GM20000 (cell line): ENCODE measurements around the gene DNMT3B.

Experiments
- DNase-seq: peaks from one replicate; pipeline ENCODE4 v3.0.0; 2012; ENCODE audit warnings: low spot score
- TF ChIP-seq, protein P1 (sequence below): IDR thresholded peaks from 2 replicates; pipeline ENCODE4 v1.5.1; 2012; ENCODE audit warnings: mild to moderate bottlenecking, control low read depth; ENCODE audit errors: extremely low read depth, missing control alignments

The DNMT3B gene

DNA sequence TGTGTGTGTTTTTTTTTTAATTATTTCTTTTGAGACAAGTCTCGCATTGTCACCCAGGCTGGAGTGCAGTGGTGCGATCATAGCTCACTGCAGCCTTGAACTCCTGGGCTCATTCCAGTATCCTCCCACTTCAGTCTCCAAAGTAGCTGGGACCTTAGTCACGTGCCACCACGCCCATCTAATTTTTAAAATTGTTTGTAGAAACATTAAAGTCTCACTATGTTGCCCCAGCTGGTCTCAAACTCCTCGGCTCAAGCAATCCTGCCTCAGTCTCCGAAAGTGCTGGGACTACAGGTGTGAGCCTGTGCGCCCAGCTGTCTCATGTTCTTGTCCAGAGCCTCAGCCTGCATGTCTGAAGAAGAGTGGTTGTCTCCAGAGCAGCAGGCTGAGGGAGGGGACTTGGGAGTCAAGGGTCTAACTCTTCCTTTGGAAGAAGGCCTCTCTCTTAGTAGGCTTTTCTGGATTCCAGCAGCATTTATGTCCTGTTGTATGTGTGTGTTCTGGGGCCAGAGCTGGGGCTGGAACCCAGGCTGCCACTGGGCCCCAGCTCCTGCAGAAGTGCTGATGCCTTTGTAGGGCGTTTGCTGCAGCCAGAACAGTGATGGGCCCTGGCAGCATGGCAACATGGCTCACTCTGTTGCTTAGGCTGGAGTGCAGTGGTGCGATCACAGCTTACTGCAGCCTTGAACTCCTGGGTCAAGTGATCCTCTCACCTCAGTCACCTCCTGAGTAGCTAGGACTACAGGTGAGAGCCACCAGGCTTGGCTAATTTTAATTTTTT, 5.4 kb downstream of the DNMT3B start:
- TF ChIP-seq, protein P1, sequence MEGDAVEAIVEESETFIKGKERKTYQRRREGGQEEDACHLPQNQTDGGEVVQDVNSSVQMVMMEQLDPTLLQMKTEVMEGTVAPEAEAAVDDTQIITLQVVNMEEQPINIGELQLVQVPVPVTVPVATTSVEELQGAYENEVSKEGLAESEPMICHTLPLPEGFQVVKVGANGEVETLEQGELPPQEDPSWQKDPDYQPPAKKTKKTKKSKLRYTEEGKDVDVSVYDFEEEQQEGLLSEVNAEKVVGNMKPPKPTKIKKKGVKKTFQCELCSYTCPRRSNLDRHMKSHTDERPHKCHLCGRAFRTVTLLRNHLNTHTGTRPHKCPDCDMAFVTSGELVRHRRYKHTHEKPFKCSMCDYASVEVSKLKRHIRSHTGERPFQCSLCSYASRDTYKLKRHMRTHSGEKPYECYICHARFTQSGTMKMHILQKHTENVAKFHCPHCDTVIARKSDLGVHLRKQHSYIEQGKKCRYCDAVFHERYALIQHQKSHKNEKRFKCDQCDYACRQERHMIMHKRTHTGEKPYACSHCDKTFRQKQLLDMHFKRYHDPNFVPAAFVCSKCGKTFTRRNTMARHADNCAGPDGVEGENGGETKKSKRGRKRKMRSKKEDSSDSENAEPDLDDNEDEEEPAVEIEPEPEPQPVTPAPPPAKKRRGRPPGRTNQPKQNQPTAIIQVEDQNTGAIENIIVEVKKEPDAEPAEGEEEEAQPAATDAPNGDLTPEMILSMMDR, result no peak
- DNase-seq, result no peak

DNA sequence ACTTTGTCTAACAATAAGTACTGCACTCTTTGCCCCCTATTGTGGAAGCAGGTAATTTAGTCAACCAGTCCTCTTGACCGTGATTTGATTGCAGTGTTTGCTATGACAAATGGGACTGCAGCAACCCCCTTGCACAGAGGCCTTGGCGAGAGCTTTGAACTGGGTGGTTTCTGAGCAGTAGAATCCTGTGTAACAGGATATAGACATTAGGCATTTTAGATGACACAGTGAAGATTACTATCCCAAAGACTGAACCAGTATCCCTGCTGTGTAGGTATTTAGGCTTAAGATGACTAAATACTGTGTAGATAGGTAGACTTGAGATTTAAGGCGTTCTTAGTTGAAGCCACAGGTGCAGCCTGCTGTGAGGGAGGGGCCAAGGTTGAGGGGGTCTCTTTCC, 9.9 kb downstream of the DNMT3B start:
- TF ChIP-seq, protein P1, result no peak
- DNase-seq, result no peak

DNA sequence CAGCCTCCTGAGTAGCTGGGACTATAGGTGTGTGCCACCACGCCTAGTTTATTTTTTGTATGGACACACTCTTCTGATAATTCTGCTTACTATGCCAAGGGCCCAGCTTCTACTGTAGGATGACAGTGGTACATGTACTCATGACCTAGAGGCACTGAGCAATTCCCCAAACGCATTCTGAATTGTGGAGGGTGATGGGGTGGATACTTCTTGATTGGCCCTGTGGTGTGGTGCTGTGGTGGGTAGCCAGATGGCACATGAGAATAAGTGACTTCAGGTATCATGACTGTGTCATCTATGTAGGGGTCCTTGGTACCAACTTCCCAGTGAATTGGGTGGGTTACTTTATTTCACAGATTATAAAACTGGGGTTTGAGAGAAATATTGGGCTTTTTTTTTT, 11.0 kb downstream of the DNMT3B start:
- TF ChIP-seq, protein P1, result no peak
- no peak for DNase-seq

DNA sequence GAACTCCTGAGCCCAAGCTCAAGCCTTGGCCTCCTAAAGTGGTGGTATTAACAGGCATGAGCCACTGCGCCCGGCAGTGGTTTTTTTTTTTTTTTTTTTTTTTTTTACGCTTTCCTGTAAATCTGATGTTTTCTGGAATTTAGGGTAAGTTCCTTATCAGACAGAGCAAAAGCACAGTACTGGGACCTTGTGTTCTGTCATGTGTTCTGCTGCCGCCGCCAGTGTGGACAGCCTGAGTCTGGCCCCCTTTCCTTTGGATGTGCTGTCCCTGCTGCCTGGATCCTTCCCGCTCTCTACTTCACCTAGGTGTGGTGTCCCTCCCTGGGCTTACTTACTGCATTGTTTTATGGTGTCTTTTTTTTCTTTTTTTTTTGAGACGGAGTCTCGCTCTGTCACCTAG, 11.7 kb downstream of the DNMT3B start:
- TF ChIP-seq, protein P1, result no peak
- DNase-seq, result no peak

DNA sequence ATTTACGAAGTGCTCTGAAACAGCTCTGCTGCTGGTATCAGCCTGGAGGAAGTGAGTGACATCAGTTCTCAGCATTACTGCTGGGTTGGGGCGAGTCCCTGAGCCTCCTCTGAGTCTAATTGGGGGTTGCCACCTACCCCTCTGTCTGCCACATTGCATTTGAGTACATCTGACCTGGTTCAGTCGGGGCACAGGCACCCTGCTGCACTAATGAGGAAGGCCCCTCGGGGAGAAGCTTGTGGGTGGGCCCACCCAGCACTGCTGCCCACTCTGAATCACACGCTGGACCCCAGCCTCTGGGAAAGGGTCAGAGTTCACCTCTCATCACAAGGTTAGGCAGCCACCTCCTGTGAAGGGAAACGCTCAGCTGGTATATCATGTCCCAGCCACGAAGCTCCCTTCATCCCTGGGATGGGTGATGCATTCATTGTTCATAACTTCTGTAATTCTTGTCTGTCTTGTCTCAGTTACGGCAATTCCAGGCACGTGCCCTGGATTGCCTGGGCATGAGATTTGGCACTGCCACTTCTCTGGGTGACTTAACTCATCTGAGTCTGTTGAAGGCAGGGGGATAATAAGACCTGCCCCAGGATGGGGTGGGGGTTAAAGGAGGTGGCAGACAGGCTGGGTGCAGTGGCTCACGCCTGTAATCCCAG, 13.3 kb downstream of the DNMT3B start:
- DNase-seq, result no peak
- TF ChIP-seq, protein P1, result no peak

DNA sequence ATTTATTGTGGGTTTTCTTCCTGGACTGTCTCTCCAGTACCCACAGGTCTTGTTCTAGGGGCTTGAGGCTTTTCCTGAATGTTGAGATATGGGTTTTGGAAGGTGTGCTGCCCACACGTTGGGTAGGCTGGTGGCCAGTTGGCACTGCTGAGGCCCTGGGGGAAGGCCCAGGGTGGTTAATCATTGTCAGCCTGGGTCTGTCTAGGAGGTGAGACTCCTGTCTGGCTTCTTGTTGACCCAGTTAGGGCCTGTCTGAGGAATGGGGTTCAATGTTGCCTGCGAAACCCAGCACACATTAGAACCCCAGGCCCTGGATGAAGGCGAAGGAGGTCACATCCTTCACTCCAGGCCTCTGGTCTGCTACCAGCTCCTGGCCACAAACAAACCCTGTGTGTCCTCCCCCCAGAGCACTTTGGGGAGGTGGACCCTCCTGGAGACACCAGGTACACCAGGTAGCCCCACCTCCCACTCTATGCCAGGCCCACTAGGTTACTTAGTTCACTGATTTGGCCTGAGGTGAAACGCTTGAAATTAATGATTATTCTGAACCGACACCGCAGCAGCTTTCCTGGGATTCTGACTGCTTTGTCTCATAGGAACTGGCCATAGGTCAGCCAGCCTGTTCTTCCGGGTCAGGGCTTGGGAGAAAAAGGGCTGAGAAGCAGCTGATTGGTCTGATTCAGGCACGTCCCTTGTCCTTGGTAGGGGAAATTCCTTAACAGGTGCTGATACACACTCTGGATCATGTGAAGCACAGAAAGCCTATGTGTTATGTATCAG, 15.2 kb downstream of the DNMT3B start:
- no peak for DNase-seq
- TF ChIP-seq, protein P1, result no peak
